Activated naive CD4-positive, alpha-beta T cell (primary cell): ENCODE results near the gene MYO7B.

Experiments
- DNase-seq, 4 experiments: peaks; one replicate each; lab custom pipeline; 2025; lab: John Stamatoyannopoulos, UW

MYO7B gene

GRCh38 chr2:127535422-127535901 lies at the start of gene MYO7B:
Gene MYO7B (plus strand): TSS chr2:127535683. CDS start chr2:127559723, 24,040 bp downstream.
- DNase-seq = no peak

DNA sequence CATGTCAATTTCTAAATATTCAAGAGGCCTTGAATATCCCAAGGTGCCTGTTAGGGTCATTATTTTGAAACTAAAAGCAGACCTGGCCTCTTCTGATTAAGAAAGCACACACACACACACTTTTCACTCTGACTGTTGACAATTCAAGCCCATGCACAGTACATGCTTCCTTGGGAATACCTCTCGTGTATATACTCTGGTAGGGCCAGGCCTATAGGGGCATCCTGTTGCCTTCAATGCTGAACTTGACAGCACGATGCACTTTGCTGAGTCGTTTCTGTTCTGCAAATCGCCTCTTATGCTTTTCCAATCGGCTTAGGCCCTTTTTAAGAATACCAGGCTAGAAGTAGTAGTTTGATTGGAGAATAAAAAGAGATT lies 49.8 kb upstream of the MYO7B start:
- DNase-seq = no peak

DNA sequence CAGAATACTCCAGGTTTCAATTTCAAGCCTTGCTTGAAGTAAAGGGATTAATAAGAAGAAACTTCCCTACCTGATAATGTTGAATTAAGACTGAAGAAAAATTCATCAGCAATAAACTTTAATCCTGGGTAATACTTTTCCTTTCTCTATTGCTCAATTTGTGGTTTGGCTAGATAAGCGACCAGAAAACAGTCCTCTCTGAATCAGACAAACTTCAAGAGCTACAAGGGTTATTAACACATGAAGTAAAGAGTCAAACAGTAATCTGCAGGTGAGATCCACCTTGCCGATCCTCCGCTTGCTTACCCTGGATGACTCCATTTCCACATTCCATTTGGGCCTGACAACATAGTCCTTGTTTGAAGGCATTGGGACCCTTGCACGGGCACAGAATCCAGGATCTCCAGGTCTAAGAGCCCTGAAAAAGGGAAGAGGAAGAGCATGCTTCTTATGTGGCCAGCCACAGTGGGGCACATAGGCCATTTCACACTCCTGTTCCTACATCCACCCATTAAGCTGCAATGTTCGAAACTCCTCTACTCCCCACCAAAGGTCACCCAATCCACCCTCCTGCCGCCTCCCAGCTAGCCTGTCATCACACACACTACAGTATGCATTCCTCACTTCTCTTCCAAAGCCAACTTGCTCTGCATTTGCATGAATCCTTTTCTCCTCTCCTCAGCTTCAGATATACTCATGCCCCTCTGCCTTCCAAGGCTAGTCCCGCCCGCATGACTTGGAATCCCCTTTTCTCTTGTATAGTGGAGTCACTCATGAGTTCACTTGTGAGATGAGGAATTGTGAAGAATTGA lies 49.0 kb upstream of the MYO7B start:
- DNase-seq = no peak

DNA sequence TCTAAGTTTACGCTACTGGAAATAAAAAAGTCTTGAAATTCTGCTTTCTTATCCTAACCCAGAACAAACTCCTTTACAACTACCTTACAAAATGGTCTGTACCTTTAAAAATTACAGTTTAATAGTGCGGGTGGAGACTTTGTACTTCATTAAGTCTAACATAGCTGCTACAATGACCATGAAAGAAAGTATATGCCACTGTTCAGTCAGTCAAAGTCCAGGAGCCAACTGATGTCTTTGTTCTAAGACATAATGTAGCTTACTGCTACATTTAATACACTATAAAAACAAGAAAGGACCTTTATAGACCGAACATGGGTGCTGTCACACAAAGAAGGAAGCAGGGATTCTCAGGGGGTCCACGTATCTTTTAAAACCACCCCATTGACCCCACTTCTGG lies 45.2 kb upstream of the MYO7B start:
- no peak for DNase-seq

DNA sequence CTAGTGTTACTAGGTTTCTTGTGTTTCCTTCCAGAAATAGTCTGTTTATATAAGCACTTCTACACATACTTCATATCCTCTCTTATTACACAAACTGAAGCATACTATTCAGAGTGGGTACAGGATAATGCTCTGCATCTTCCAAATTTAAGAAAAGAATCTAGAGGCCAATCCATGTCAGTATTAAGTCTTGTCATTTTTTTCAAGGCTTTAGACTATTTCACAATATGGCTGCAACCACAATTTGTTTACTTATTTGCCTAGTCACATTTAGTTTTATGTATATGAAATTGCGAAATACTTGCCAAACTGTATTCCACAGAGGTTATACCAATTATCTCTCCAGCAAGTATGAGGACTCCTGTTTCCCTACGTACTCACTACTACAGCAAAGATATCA lies 37.1 kb upstream of the MYO7B start:
- no peak for DNase-seq

GRCh38 chr2:127503491-127503890 lies 32.0 kb upstream of the MYO7B start:
- no peak for DNase-seq

DNA sequence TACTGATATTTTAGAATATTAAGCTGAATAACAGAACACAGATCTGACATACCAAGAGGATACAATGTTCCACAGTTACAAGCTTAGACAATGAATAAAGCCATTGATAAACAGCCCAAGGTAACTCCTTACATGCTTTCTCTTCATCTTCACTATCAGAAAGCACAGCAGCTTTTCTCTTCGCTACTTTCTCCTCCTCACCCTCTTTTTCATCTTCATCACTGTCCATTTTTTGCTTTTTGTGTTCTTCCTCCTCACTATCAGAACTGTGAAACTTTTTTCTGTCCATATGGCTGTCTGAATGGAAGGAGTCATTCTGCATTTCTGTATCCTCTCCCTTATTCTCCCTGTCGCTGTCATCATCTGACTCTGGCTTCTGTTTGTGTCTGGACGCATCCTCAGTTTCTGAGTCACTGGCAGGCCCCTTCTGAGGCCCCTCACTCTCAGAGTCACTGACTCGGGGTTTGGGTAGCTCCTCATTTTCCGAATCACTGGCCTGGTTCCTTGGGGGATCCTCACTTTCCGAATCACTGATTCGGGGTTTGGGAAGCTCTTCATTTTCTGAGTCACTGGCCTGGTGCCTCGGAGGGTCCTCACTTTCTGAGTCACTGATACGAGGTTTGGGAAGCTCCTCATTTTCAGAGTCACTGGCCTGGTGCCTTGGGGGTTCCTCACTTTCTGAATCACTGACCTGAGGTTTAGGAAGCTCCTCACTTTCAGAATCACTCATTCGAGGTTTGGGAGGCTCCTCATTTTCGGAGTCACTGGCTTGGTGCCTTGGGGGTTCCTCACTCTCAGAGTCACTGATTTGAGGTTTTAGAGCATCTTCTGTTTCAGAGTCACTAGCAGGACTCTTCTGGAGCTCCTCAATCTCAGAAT lies 30.7 kb upstream of the MYO7B start:
- no peak for DNase-seq

DNA sequence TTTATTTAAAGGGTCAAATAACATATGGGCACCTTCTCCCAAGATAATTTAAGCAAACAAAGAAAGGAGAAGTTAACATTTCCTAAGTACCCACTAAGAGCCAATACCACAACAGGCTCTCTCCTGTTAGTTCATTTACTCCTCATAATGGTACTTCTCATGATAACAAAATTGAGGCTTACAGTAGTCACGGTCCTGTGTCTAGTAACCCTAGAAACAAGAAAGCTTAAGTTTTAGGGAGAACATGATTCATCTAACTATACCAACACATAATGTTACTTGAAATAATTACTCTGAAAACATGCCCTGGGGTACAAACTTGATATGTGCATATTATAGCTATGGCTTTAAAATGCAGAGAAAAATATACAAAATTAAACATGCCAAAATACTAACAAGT lies 29.0 kb upstream of the MYO7B start:
- DNase-seq = no peak

DNA sequence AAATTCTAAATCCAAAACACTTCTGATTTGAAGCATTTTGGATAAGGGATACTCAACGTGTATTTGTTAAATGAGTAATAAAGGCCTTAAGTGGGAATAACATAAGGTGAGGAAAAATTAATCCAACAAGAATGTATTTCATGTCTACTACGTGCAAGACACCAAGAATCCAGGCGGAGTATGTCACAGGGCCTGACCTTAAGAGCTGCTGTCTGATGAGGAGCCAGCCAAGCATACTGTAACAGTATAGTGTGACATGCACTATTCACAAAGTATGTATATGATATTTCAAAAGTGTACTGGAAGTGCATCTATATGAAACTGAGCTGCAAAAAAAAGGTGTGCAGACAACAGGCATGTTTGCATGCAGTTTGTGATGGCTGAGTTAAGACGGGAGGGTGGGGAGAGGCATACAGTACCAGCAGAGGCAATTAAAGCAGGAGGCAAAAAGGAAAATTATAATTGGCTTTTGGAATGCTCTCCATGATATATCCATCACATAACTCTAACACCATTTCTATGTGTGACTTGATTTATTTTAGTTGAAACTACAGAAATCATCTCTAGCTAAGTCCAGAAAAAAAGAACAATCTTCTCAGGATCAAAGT lies 27.4 kb upstream of the MYO7B start:
- DNase-seq = no peak

DNA sequence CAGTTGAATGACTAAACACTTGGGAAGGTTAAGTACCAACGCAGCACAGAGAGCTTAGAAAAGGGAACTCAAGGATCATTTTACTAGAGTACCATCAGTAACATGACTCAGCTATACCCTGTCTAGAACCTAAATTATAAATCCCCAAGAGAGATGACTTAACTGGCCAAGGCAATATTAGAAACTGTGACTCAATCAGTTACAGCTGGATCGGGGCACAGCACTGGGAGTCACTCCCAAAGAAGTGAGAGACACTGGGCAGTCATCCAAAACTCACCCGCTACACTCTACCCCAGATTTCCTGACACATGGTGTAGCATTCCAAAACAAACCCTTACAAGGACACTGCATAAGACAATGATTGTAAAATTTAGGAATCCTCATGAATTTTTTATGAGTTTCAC lies 26.9 kb upstream of the MYO7B start:
- no peak for DNase-seq

GRCh38 chr2:127510073-127510472 lies 25.4 kb upstream of the MYO7B start:
- no peak for DNase-seq

DNA sequence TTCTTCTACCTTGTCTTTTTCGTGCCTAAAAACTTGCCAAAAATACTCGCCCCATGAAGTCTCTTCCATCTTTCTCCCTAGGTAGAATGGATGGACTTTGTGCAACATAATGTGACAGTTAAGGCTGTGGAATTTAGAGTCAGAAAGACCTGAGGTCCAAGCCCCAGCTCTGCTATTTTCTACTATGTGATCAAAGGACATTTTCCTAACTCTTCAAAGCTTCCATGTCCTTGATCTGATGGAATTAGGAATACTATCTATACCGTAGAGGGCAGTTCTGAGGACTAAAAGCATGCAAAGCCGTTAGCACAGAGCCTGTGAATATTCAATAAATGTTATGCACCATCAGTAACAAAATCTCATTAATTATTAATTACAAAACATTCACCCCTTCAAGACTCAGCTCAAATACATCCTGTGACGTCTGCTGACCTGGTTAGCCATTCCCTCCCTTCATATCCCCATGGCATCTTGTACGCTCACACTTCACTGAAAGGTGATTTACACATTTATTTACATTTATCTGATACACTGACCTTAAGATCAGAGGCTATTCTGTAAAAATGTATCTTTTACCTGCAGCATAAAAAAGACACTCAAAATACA lies 24.3 kb upstream of the MYO7B start:
- no peak for DNase-seq

- DNase-seq = no peak
Observed at GRCh38 chr2:127511917-127512316, 23.6 kb upstream of the MYO7B start.

DNA sequence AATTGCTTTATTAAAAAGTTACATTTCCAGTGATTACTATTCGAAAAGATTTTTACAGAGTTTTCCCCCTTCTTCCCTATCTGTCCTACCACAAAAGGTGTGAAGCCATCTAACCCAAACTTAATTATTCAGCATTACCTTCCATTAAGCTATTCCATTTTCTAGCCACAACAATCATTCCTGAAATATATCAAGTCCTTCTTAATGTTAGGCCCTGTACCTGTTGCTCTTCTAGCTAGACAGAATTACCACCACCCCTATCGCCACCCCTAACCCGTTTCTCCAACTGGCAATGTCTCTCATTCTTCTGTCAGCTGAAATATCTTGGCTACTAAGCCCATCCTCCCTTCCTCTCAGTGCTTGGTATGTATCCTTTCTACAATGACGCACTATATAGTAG lies 23.1 kb upstream of the MYO7B start:
- DNase-seq = no peak

GRCh38 chr2:127514076-127514475 lies 21.4 kb upstream of the MYO7B start:
- DNase-seq = no peak

DNA sequence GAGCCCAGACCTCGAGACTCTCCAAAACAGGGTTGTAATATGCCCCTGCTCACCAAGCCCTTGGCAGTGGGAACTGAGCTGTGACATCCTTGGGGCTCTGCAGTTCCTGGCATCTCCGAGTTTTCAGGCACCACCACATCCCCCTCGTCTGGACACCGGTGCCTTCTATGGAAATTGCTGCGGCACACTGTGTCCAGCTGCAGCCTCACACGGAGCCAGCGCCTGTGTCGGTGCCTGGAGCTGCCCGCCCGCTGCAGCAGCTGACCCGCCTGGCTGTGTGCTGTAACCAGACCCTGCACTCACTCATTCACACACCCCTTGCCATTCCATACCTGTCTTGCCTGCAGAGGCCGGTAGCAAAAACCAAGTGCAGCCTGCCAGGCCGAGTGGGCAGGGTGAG lies 21.0 kb upstream of the MYO7B start:
- DNase-seq = no peak

DNA sequence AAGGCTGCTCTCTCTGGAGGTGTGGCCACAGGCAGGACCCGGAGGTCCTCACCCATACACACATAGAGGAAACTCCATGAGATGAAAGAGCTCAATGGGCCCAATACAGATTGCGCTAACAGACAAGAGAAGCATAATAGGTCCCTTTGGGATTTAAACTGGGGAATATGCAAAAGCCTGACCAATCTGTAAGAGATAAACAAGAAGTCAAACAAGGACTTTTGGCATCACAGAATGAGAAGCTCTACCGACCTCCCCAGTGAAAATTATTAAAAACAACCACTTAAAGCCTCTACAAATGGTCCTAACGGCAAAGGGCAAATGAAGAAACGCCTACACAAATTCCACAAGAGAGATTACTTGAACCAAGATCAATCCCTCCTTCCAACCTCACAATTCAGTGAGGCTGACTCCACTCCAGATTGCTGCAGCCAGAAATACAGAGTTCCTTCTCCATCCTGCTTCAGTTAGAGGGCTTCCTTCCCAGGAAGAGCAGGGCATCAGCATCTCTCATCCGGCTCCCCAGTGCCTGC lies 20.0 kb upstream of the MYO7B start:
- no peak for DNase-seq

GRCh38 chr2:127516041-127516762 lies 19.3 kb upstream of the MYO7B start:
- DNase-seq = no peak

GRCh38 chr2:127517465-127517864 lies 18.0 kb upstream of the MYO7B start:
- no peak for DNase-seq

DNA sequence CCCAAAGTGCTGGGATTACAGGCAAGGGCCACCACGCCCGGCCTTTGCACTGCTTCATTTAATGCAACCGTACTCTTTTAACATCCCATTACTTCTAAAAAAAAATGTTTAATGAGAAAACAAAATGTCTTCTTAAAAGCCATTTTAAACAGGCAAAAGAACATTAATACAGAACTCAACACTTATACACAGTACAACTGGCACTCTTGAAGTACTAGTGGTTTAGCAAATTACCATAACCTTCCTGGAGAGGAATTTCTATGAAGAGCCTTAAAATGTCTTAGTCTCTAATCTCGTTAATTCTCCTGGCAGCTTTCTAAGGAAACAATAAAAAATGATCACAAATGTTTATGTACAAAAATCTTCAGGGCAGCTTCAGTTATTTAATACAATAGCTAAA lies 15.1 kb upstream of the MYO7B start:
- DNase-seq = no peak

DNA sequence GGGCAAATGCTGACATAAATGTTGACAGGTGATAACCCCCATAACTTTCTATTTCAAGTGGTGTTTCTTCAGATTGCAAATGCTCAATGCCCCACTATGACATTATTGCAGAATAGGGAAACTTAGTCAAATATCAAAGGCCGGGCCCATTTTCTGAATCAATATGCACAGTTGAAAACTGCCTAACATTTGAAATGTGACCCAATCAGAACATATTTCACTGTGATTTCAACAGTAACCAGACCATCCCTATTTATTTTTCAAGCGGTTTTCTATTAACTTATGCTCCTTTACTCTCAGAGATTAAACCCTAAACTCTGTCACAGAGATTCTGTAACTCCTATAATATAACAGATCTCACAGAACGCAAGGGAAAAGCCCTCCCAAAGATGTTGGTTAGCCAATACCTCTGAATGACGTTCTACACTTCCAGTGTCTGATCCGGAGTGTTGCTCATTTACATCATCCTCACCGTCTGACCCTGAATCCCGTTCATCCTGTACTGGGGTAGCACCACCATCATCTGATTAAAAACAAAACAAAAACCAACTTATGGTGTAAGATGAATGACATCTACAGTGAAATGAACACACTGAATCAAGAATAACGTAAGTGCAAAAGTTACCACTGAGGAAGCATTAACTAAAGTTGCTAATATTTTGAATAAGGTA lies 12.1 kb upstream of the MYO7B start:
- no peak for DNase-seq
